HG03469 (cell line): ENCODE measurements around the gene ENPP3.

Experiments used
- ATAC-seq: cut with Tn5 transposase; IDR thresholded peaks from one replicate; pipeline ENCODE4 v1.9.1; 2021; ENCODE audit warnings: mild to moderate bottlenecking, moderate library complexity, moderate number of reproducible peaks; ENCODE audit not compliant: unreplicated experiment

The ENPP3 gene

DNA sequence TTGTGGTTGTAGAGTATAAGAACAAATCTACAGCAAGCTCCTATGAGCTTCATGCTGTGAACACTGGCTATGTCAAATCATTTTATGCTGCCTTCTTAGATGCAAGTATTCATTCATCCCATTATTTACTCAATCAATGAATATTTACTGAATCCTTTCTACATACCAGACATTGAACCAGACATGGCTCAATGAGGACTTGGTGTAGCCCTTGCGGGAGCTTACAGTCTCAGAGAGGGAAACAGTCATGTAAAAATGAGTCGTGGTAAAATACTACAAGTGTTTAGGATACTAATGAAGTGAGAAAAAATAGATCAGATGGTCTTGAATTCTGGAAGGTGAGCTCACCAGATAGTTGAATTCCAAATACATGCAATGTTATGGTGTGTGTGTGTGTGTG is 125.9 kb downstream of the ENPP3 start:
- ATAC-seq: no peak

- ATAC-seq: no peak
Measured at GRCh38 chr6:131763749-131764148, 126.6 kb downstream of the ENPP3 start.

GRCh38 chr6:131764350-131764749 is 127.2 kb downstream of the ENPP3 start:
- no peak for ATAC-seq

GRCh38 chr6:131765081-131765803 is 128.1 kb downstream of the ENPP3 start:
- no peak for ATAC-seq

DNA sequence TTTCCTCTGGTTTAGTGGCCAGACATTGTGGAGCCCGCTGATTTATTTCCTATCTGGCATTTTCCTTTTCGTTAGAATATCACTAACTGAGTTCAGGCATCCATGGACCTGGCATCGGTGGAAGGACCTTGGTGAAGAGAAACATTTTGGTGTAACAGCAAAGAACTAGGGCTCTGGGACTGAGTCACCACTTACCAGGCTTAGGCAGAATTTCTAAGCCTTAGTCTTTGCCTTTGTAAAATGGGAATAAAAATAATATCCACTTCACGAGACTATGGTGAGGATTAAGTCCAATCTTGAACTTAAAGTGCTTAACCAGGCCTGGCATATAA is 128.7 kb downstream of the ENPP3 start:
- ATAC-seq: no peak

GRCh38 chr6:131766631-131767030 is 129.5 kb downstream of the ENPP3 start:
- no peak for ATAC-seq

DNA sequence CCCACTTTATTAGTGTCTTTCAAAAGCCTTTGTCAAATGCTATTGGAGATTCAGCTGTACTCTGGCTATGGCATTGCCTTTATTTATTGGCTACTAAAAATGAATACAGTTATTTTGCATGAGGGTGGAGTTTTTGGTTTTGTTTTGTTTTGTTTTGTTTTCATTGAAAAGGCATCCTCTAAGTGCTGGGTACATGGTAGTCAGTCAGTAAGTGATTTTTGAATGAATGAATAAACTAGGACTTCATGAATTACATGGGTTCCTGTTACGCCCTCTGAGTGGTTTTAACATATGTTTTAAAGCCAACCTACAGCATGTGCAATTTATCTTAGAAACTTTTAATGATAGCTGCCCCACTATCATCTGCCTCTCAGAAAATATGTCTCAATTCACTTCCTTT is 131.9 kb downstream of the ENPP3 start:
- no peak for ATAC-seq

GRCh38 chr6:131769385-131770141 is 132.5 kb downstream of the ENPP3 start:
- no peak for ATAC-seq

- ATAC-seq: no peak
Measured at GRCh38 chr6:131770776-131771175, 133.7 kb downstream of the ENPP3 start.

DNA sequence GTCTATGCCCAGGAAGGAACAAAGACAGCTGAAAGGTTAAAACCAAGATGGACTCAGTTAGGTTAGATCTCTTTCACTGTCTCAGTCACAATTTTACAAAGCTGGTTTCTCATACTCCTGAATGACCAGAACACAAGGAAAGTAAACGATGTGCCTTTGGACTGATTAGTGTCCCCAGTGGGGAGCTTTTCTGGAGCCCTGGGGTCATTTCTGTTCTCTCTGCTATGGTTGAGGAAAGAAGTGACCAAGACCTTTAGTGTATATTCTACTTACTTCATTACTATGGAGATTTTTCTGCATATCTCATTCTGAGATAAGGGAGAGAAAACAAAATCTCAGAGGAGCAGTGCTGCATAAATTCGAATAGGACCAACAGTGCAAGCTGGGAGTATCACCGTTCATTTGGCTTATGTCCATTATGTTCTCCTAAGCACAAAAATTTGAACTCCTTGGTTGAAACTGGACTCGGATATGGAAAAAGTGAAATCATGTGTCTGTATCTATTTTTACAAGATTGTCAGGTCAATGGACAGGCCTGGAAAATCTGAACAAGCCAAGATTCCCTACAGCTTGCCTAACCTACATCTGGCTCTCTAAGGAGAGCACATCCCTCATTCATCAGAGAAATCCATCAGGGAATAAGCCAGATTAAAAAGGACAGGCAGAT is 136.3 kb downstream of the ENPP3 start:
- ATAC-seq: no peak

DNA sequence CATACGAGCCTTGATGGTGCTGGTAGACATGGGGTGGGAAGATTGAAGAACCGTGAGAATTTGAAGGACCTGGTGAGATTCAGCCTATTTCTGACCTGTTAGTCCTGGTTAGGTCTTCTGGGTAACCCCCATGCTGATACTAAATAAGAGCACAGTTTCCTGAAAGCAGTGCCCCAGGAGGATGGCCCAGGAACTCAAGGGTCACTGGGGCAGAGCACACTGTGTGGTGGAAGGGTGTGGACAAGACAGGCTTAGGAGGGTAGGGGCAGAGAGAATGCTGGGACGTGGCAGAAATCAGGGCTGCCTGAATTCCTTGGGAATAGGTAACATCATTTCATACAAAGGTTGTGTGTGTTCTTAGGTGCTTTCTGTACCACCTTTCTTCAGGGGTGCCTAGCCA is 138.8 kb downstream of the ENPP3 start:
- no peak for ATAC-seq

DNA sequence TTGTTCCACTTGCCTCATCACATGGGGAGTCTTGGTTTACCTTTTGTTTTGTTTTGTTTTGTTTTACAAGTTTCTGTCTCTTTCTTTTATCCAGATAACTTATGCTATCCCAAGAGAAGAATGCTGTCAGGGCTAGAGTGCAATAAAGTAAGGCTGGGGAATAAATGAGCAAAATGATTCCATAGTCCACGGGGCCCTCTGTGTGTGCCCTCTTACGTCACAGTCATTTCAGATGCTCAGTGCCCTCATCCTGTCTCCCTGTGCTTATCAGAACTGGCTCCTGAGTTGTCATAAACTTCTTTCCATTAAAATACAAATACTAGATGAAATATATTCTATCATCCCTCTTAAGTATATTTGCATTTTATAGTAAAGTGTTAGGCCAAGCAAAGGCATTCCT is 139.9 kb downstream of the ENPP3 start:
- no peak for ATAC-seq

GRCh38 chr6:131778169-131778568 is 141.1 kb downstream of the ENPP3 start:
- ATAC-seq: no peak

DNA sequence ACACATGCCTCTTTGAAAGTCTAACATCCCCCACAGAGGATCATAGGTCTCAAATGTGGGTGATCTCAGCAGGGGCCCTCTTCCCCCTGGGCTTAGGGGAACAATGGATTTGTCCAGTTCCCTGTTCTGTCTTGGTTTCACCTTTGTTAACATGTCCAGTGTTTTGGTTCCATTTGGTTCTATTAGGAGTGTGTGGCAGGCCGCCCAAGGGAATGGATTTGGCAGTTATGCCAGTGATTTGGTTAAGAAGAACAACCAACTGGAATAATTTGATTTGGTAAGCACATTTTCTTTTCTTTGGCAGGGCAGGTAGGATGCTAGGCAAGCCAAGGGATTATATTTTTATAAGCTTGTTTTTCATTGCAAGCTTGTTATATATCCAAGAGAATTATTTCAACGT is 142.2 kb downstream of the ENPP3 start:
- no peak for ATAC-seq

DNA sequence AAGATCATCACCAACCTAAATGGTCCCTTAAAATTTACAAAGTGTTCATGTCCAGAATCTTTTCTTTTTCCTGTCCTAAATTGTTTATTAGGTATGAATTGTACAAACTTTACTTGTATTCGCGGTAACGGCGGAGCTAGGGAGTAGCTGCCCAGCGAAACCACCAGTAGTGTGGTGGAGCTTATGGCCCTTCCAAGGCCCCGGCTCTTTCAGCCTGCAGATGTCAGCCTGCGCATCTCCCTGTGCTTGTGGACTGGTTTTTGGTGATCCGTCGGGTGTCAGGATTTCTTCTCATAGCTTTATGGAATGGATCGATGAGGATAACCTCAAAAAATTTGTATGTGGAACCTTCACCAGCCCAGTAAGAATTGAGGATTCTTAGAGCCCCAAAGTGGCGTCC is 143.5 kb downstream of the ENPP3 start:
- ATAC-seq: no peak

DNA sequence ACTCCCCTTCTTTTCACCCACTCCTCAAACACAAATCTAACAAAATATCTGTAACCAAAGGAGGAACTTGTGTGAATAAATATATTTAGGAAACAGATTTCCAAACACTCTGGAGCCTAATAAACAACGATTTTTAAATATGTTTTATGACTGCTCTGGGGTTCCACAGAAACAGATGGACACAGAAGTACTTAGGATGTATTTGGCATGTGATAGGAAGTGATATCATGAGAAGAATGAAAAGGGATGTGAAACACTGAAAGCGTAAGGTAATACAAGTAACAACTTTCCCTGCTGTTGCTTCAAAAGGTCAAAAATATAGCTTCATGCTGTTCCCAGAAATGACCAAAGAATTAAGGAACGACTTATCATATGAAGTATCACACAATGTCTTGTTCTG is 144.6 kb downstream of the ENPP3 start:
- ATAC-seq: no peak

GRCh38 chr6:131782764-131783163 is 145.7 kb downstream of the ENPP3 start:
- ATAC-seq: no peak

GRCh38 chr6:131784561-131784960 is 147.5 kb downstream of the ENPP3 start:
- ATAC-seq: no peak

- ATAC-seq: no peak
Measured at GRCh38 chr6:131787079-131787478, 150.0 kb downstream of the ENPP3 start.

DNA sequence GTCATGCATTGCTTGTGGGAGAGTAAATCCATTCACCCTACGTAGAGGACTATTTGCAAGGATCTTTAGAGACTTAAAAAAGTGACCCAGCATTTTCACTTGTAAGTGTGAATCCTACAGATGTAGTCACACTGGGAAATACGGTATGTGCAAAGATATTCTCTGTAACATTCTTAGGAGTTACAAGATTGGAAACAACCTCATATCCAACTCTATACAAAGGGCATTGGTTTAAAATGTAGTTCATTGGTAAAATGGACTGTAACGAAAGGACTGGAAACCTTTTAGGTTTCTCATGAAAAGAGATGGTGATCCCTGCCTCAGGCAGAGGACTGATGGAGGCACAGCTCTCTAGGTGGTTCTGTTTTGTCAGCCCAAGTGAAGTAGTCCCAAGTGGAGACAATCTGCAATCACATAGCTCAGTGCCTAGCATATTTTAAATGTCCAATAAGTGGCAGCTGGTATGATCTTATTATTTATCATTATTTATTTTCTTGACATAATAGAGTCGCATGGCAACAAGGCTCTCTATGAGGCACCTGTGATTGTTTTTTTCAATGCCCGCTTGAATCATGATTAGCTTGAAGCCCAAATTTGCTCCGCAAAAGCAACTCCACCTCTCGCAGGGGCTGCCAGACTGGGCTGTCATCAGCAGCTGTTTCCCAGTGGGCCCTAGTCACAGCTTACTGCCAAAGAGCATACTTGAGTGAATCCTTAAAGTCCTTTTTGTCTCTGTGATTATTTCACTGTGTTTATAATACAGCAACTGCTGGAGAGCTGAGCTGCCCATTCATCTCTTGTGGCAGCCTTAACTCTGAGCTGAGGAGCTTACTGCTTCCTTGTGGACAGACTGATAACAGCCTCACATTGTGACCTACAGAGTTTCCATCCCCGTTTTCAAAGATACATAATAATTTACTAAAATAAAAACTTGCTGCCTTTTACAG is 150.9 kb downstream of the ENPP3 start:
- ATAC-seq: no peak

DNA sequence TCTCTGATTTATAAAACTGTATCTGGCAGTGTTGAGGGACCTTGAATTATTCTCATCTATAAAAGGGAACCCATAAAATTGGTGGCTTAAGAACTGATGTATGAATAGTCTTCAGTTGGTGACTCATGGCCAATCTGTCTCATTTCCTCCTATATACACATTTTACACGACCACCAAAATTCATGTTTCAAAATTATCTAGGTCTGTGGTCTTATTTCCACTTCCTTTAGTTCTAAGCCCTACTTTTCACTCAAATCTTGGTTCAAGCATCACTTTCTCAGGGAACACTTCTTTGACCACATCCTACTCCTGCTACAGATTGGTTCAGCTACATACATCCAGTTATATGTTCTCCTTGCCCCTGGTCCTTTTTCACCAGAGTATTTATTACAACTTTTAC is 152.1 kb downstream of the ENPP3 start:
- no peak for ATAC-seq
